Mammary epithelial cell (primary cell): ENCODE data around the gene C2.

ENCODE experiments used
- EZH2 ChIP-seq: IDR thresholded peaks from 2 replicates; pipeline ENCODE4 v1.6.1; 2012; ENCODE audit warnings: low read length, inconsistent platforms, borderline replicate concordance
- TF ChIP-seq, protein P1 (sequence below), 2 donors: IDR thresholded peaks in 1 of 2; conservative IDR thresholded peaks in 1 of 2; 2 replicates each; pipeline ENCODE4 v1.5.1; 2011 to 2012; ENCODE audit warnings: inconsistent platforms in 2 of 2, low read length in 2 of 2, mild to moderate bottlenecking in 2 of 2, control low read depth in 1 of 2, low read depth in 1 of 2; ENCODE audit not compliant: insufficient read depth in 1 of 2; ENCODE audit errors: extremely low read depth in 1 of 2

DNA sequence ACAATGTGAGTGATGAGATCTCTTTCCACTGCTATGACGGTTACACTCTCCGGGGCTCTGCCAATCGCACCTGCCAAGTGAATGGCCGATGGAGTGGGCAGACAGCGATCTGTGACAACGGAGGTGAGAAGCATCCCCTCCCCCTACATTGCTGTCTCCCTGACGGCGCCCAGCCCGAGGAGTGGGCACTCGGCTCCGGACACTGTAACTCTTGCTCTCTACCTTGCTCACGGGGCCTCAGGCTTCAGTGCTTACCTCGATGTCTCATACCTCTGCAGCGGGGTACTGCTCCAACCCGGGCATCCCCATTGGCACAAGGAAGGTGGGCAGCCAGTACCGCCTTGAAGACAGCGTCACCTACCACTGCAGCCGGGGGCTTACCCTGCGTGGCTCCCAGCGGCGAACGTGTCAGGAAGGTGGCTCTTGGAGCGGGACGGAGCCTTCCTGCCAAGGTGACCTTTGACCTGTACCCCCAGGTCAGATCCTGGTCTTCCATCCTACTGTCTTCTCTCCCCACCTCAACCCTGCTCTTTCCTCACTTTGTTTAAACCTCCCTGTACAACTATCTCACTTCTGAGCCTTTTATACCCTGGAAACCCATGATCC lies 19.7 kb downstream of the C2 start:
- TF ChIP-seq, protein P1, sequence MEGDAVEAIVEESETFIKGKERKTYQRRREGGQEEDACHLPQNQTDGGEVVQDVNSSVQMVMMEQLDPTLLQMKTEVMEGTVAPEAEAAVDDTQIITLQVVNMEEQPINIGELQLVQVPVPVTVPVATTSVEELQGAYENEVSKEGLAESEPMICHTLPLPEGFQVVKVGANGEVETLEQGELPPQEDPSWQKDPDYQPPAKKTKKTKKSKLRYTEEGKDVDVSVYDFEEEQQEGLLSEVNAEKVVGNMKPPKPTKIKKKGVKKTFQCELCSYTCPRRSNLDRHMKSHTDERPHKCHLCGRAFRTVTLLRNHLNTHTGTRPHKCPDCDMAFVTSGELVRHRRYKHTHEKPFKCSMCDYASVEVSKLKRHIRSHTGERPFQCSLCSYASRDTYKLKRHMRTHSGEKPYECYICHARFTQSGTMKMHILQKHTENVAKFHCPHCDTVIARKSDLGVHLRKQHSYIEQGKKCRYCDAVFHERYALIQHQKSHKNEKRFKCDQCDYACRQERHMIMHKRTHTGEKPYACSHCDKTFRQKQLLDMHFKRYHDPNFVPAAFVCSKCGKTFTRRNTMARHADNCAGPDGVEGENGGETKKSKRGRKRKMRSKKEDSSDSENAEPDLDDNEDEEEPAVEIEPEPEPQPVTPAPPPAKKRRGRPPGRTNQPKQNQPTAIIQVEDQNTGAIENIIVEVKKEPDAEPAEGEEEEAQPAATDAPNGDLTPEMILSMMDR (conservative IDR thresholded peaks at IDR 0.05 in 1 of 2, IDR thresholded peaks at IDR 0.05 in 1 of 2; ENCODE audit: extremely low read depth in 1 of 2, insufficient read depth in 1 of 2, low read depth in 1 of 2, low read length in 2 of 2): no peak
- no peak for TF ChIP-seq EZH2
